Measurements from ENCODE around the gene STXBP4. TPM values are rescaled to one million over a fixed set of nuclear protein-coding genes. Genes with fewer than 3 reads are reported as not detected.

The STXBP4 gene
- total RNA-seq, 1 donor from 2014 or later: 4.7 TPM

DNA sequence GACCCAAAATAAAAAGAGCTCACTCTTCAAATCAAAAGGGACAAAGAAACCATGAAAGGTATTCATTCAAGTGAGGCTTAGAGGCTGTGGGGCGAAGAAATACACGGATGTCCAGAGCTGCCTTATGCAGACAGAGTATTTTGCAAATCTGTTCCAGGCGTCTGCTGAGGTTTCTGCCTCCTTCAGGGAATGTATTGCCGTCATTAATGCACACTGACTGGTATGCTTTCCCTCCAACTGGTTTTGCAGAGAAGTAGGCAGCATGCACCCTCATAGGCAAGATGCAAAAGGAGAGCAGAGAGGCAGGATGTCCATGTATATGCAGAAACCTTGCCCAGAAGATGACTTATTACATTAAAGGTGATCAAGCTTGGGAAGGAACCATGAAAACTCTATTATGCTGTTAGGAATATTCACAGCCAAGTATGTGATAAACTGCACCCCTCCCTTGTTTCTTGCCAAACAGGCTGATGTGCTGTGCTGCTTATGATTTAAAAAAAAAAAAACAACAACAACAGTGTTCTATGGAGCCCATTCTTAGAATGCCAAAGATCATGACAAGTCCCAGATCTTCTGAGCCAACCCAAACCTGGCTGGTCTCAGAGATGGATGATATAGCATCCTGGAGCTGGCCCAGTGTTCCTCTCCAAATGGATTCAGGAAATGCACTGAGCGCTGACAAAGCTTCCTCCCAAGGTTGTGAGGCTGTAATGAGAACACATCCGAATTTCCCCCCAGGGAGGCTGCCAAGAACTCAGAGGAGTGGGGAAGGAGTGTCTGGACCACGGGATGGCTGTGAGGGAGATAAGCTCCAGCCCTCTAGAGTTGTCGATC, 218.6 kb downstream of the STXBP4 start:
- Histone ChIP-seq H3K4me1 (no peaks in the 10 kb centered on the region), H3K4me3 (no peak overlapping the region), H3K9me3 (replicated peaks) (peaks cover 6% of the 10 kb centered on the region), H3K27ac (replicated peaks) (no peak overlapping the region), H3K27me3 (ENCODE audit: low read depth) (no peaks in the 10 kb centered on the region), H3K36me3 (no peaks in the 10 kb centered on the region)
- intact Hi-C loops (cut with micrococcal nuclease): no loop called here
- TF ChIP-seq, protein P1, sequence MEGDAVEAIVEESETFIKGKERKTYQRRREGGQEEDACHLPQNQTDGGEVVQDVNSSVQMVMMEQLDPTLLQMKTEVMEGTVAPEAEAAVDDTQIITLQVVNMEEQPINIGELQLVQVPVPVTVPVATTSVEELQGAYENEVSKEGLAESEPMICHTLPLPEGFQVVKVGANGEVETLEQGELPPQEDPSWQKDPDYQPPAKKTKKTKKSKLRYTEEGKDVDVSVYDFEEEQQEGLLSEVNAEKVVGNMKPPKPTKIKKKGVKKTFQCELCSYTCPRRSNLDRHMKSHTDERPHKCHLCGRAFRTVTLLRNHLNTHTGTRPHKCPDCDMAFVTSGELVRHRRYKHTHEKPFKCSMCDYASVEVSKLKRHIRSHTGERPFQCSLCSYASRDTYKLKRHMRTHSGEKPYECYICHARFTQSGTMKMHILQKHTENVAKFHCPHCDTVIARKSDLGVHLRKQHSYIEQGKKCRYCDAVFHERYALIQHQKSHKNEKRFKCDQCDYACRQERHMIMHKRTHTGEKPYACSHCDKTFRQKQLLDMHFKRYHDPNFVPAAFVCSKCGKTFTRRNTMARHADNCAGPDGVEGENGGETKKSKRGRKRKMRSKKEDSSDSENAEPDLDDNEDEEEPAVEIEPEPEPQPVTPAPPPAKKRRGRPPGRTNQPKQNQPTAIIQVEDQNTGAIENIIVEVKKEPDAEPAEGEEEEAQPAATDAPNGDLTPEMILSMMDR (IDR thresholded peaks at IDR 0.05; ENCODE audit: borderline replicate concordance): no peak
- no peak for DNase-seq

DNA sequence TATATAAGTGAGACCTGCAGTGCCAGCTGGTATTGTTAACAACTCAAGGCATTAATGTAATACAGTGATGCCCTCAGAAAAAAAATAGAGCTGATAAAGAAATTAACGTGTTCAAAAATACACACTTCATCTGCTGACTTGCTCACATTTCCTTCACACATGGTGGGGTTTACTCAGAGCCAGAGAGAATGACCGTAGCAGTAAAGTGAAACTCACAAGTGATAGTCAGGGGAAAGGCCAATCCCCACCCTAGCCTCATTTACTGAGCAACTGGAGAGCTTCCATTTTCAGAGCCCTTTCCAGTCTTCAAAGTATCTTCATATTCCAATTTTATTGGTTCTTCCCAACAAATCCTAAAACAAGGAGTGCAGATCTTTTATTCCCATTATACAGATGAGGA, 222.2 kb downstream of the STXBP4 start:
- Histone ChIP-seq H3K27me3 (ENCODE audit: low read depth) (no peaks in the 10 kb centered on the region), H3K27ac (replicated peaks) (no peak overlapping the region), H3K36me3 (no peaks in the 10 kb centered on the region), H3K4me1 (no peaks in the 10 kb centered on the region), H3K9me3 (replicated peaks) (no peaks in the 10 kb centered on the region), H3K4me3 (no peak overlapping the region)
- intact Hi-C loops (cut with micrococcal nuclease): no loop called here
- TF ChIP-seq, protein P1 (IDR thresholded peaks at IDR 0.05; ENCODE audit: borderline replicate concordance): no peak
- DNase-seq: no peak

DNA sequence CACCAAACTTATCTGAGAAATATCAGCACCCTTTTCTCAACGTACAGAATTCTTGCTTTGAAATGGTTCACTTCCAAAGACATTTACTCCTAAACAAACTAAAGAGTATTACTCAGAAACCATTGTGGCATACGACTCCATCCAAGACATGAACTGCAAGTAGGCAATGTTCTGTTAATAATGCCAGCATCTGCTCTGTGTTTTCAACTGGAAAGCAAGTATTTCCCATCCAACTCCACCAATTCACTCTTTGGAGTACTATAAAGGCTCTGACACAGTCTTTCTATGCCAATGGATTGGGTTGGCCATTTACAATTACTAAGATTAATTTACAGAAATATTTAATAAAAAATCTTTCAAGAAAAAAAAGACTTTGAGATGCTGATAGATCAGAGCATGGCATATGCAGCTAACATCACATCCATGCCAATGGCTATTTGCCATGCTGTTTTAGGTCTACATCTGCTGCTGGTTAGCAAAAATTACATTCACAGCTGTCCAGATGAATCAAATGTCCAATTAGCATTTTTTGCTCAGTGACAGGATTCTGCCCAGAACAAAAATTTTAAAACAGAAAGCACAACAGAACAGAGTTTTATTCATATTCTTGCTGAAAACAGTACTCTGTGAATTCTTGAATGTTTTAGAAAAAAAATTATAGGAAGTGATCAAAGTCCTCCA, 230.3 kb downstream of the STXBP4 start:
- Histone ChIP-seq H3K27ac (replicated peaks) (no peak overlapping the region), H3K36me3 (no peaks in the 10 kb centered on the region), H3K9me3 (replicated peaks) (peaks cover 5% of the 10 kb centered on the region), H3K27me3 (ENCODE audit: low read depth) (no peaks in the 10 kb centered on the region), H3K4me3 (no peak overlapping the region), H3K4me1 (no peaks in the 10 kb centered on the region)
- intact Hi-C loops (cut with micrococcal nuclease): no loop called here
- TF ChIP-seq, protein P1 (IDR thresholded peaks at IDR 0.05; ENCODE audit: borderline replicate concordance): no peak
- DNase-seq: no peak

DNA sequence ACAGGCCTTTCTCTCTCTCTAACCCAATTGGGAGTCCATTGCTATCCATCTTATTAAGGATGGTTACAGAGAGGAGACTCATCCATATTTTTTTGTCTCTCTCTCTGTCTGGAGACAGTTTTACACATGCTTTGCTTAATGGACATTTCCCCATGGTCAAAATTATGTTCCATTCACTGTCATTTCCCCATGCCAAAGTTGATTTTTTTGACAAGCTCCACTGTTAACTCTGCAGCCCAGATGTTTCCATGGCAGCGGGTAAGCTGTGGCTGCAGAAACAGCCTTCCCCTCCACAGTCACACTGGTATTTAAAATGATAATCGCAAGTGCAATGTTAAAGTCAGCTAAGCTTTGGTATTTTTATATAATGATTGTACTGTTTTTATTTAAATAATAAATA, 232.3 kb downstream of the STXBP4 start:
- Histone ChIP-seq H3K4me1 (no peaks in the 10 kb centered on the region), H3K4me3 (no peak overlapping the region), H3K27me3 (ENCODE audit: low read depth) (no peaks in the 10 kb centered on the region), H3K36me3 (no peaks in the 10 kb centered on the region), H3K27ac (replicated peaks) (no peak overlapping the region), H3K9me3 (replicated peaks) (peaks cover 9% of the 10 kb centered on the region)
- intact Hi-C loops (cut with micrococcal nuclease): no loop called here
- DNase-seq: no peak
- TF ChIP-seq, protein P1 (IDR thresholded peaks at IDR 0.05; ENCODE audit: borderline replicate concordance): no peak

DNA sequence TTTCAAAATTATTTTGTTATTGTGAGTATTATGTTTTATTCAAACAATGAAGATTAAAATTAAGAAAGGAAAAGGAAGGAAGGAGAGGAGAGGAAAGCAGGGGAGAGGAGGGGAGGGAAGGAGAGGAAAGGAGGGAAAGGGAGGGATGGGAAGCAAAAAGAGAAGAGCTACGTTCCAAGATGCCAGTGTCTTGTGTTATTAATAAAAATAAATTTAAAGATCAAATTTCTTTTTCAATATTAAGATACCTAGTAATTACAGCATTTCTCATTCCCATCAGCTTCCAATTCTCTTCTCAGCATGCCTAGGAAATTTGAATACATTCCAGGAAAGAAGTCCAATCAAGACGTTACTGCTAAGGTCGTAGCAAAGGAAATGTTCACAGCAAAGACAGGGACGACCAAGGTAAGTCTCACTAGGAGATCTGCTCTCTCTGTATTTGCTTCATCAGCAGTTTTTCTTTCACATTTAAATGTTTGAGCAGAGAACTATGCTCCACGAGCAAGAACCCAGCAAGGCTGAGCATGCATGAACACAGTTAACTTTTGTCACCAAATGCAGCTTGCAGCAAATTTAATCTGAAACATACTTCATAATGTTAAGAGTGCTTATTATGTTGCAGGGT, 232.9 kb downstream of the STXBP4 start:
- no peak overlapping the region for H3K4me3 ChIP-seq
- DNase-seq: no peak
- no peak overlapping the region for H3K27ac ChIP-seq (replicated peaks)
- H3K36me3 ChIP-seq: no peaks in the 10 kb centered on the region
- no peaks in the 10 kb centered on the region for H3K4me1 ChIP-seq
- H3K9me3 ChIP-seq (replicated peaks): peaks cover 9% of the 10 kb centered on the region
- no peaks in the 10 kb centered on the region for H3K27me3 ChIP-seq (ENCODE audit: low read depth)
- TF ChIP-seq, protein P1 (IDR thresholded peaks at IDR 0.05; ENCODE audit: borderline replicate concordance): no peak
- intact Hi-C loops (cut with micrococcal nuclease): no loop called here

Measured in left ventricle myocardium inferior (tissue), 1 donor.